Measurements from ENCODE around the gene RNF111.

DNA sequence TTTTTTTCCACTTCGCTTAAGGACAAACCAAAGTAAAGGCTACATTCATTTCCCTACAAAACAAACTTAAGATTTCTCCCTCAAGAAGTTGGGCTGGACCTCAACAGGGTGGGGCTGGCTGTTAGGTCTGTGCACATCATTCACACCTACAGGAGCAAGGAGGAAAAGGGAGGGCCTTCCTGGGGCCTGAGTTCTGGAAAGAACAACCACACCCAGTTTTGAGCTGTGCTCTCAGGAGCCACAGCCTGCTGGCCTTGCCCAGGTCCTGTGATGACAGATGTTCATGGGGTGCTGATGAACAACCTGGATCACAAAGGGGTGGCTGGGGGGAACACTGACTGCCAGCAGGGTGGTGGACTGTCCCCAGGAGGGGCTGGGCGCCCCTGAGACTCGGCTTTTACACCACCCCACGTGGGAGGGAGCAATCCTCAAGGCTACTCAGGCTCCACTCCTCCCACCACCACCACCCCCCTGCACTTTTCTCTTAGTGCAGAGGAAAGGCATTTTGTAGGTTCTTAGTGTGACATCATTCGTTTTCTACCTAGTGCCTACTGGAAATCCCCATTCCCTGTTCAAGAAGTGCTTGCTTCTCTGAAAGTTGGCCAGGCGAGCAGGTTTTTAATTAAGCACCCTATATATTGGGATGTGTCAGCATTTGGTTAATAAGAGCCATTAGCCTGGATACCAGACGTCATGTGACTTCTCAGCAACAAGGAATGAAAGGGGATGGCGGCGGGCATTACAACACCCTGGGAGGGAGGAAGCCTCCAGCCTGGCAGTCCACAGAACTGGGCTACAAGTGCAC lies 153.2 kb downstream of the RNF111 start:
- TF ChIP-seq POLR2A (IDR thresholded peaks at IDR 0.05; ENCODE audit: low read depth, low read length): no peak
- TF ChIP-seq POLR2AphosphoS5 (IDR thresholded peaks at IDR 0.05; ENCODE audit: low read depth, low read length): no peak
